Progenitor cell of endocrine pancreas (in vitro differentiated cells): ENCODE results near the gene HMG20A. TPM values are rescaled to one million over a fixed set of nuclear protein-coding genes. Genes with fewer than 3 reads are reported as not detected.

Source experiments
- DNase-seq: peaks from one replicate; pipeline ENCODE4 v3.0.0; 2021; ENCODE audit warnings: low spot score; ENCODE audit not compliant: unreplicated experiment
- H3K27ac Mint-ChIP-seq: 2 replicates; pipeline ENCODE4 v1.8.0; 2021; ENCODE audit warnings: mild to moderate bottlenecking, moderate library complexity, mixed read lengths
- H3K27me3 Mint-ChIP-seq: 2 replicates; pipeline ENCODE4 v1.8.0; 2021; ENCODE audit warnings: mixed read lengths
- H3K36me3 Mint-ChIP-seq: 2 replicates; pipeline ENCODE4 v1.8.0; 2022; ENCODE audit warnings: mixed read lengths; ENCODE audit not compliant: insufficient read depth
- H3K4me1 Mint-ChIP-seq: 2 replicates; pipeline ENCODE4 v1.8.0; 2021; ENCODE audit warnings: low read depth, mixed read lengths
- H3K4me3 Mint-ChIP-seq: 2 replicates; pipeline ENCODE4 v1.8.0; 2021; ENCODE audit warnings: low read depth, mild to moderate bottlenecking, moderate library complexity, mixed read lengths
- H3K9me3 Mint-ChIP-seq: 2 replicates; pipeline ENCODE4 v1.8.0; 2021; ENCODE audit warnings: low read depth, mixed read lengths
- total RNA-seq: library from RNA; stranded (reverse); gene quantifications from 2 replicates; pipeline ENCODE4 v1.2.1, GENCODE V29; 2021
- TF ChIP-seq, protein P1 (sequence below): fragments of 200-600 bp; sonication (generic); IDR thresholded peaks from one replicate; pipeline ENCODE4 v1.5.0; 2021; ENCODE audit warnings: antibody characterized with exemption, mild to moderate bottlenecking; ENCODE audit not compliant: unreplicated experiment

Gene HMG20A
- total RNA-seq, 1 donor from 2014 or later, result 46.0 TPM

DNA sequence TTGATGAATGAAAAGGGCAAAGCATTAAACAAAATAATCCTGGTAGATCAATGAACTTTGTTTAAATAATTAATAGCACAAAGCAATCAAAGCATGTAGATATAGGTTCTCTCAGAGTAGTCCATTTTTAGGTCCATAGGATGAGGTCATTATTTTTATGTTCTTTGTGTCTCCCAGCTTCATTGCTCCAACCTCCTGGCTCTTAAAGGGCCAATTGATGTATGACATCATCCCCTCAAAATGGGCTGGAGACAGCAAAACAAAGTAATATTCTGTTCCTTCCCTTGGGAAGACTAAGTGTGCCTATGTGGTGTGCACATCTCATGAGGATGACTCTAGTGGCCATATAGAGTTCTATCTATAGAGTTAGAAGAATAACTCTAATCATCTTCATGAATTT is 49.5 kb downstream of the HMG20A start:
- Mint-ChIP-seq H3K27ac (no peak overlapping the region), H3K4me3 (no peak overlapping the region), H3K9me3 (peaks cover 4% of the 10 kb centered on the region), H3K27me3 (no peaks in the 10 kb centered on the region), H3K4me1 (no peaks in the 10 kb centered on the region), H3K36me3 (peaks cover 24% of the 10 kb centered on the region)
- no peak for DNase-seq
- TF ChIP-seq, protein P1, sequence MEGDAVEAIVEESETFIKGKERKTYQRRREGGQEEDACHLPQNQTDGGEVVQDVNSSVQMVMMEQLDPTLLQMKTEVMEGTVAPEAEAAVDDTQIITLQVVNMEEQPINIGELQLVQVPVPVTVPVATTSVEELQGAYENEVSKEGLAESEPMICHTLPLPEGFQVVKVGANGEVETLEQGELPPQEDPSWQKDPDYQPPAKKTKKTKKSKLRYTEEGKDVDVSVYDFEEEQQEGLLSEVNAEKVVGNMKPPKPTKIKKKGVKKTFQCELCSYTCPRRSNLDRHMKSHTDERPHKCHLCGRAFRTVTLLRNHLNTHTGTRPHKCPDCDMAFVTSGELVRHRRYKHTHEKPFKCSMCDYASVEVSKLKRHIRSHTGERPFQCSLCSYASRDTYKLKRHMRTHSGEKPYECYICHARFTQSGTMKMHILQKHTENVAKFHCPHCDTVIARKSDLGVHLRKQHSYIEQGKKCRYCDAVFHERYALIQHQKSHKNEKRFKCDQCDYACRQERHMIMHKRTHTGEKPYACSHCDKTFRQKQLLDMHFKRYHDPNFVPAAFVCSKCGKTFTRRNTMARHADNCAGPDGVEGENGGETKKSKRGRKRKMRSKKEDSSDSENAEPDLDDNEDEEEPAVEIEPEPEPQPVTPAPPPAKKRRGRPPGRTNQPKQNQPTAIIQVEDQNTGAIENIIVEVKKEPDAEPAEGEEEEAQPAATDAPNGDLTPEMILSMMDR, result no peak

DNA sequence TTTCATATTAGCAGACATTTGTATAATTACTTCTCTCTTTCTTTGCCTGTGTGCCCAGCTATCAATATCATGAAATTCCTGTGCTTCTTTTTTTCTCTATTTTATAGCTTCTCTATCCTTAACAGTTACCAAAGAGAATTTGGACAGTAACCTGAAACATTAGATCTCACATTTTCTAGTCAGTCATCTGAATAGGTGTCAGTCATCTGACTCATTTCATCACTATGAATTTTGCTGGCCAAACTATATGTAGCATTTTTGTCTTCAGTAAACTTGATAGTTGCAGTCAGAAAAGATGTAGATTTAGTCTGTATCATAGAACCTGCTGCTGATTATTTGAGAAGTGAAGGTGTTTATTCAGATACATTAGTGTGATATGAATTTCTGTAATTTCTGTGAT is 52.6 kb downstream of the HMG20A start:
- Mint-ChIP-seq H3K36me3 (peaks cover 21% of the 10 kb centered on the region), H3K9me3 (peaks cover 4% of the 10 kb centered on the region), H3K27ac (no peak overlapping the region), H3K4me1 (no peaks in the 10 kb centered on the region), H3K27me3 (no peaks in the 10 kb centered on the region), H3K4me3 (no peak overlapping the region)
- TF ChIP-seq, protein P1, result no peak
- no peak for DNase-seq

DNA sequence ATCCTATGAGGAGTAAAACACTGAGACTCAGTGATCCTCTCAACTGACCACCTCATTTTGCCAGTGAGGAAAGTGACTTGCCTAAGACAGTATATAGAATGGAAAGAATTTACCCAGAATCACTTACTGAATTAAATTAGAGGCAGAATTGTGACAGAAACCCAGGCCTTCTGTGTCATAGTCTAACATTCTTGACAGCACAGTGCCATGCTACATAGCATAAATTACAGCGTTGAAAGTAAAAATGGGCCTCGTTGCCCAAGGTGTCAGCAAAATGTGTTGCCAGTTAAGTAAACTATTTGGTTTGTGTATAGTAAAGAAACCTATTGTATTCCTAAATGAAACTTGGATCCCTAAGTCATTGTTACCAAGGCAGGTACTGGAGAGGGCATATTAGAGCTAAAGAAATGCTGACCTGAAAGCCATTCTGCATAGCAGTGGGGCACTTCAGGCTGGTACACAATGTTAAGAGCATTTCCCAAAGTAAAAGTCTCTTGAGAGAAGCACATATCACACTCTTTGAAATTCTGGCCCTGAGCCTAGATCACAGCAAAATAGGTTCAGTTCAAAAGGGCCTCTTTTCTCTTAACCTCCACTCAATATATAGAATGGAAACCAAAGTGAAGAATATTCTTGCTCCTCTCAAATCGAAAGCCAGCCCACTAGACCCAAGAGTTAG is 53.8 kb downstream of the HMG20A start:
- Mint-ChIP-seq H3K27me3 (no peaks in the 10 kb centered on the region), H3K4me3 (no peak overlapping the region), H3K9me3 (no peaks in the 10 kb centered on the region), H3K27ac (no peak overlapping the region), H3K4me1 (no peaks in the 10 kb centered on the region), H3K36me3 (peaks cover 20% of the 10 kb centered on the region)
- DNase-seq, result no peak
- TF ChIP-seq, protein P1, result no peak

DNA sequence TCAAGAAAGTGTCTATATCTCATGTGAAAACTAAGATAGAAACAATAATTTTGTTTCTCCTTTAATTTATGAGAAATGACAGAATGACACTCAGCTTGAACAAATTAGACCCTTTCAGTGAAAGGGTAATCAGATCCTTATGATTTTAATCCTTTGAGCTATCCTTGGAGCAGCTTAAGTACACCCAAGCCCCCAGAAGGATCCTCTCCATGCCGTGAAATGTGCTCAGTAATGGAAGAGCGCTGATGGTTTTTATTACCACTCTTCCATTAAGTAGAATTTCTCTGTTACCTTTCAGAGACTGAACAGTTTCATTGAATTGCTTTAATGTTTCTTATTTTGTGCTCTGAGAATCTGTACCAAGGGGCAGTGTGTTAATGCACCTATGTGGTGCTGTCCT is 54.3 kb downstream of the HMG20A start:
- Mint-ChIP-seq H3K36me3 (peaks cover 19% of the 10 kb centered on the region), H3K27ac (no peak overlapping the region), H3K4me1 (no peaks in the 10 kb centered on the region), H3K9me3 (no peaks in the 10 kb centered on the region), H3K4me3 (no peak overlapping the region), H3K27me3 (no peaks in the 10 kb centered on the region)
- TF ChIP-seq, protein P1, result no peak
- no peak for DNase-seq

DNA sequence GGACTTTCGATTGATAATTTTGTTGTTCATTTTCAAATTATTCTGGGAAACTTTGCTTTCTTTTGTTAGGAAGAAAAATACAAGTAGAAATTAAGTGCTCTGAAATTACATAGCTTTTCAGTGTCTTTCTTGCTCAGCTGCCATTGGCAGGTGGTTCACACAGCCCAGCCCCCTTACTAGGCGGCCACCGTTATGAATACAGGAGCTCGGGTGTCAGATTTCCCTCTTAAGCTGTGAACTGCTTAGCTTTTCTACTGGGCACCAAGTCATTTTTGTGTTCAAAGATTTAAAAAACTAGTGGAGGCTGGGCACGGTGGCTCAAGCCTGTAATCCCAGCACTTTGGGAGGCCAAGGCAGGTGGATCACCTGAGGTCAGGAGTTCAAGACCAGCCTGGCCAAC is 55.2 kb downstream of the HMG20A start:
- H3K27ac Mint-ChIP-seq, result no peak overlapping the region
- DNase-seq, result no peak
- peaks cover 15% of the 10 kb centered on the region for H3K36me3 Mint-ChIP-seq
- TF ChIP-seq, protein P1, result no peak
- H3K9me3 Mint-ChIP-seq, result no peaks in the 10 kb centered on the region
- H3K4me1 Mint-ChIP-seq, result no peaks in the 10 kb centered on the region
- no peaks in the 10 kb centered on the region for H3K27me3 Mint-ChIP-seq
- no peak overlapping the region for H3K4me3 Mint-ChIP-seq
